Cardiac fibroblast (primary cell): ENCODE results near the gene PFKM.
A peak's percentile ranks its signal among the peaks of the same experiment; 100 is the strongest.

ENCODE experiments used
- DNase-seq, 2 donors: peaks; one replicate each; pipeline versions ENCODE4 v3.0.0 to v3.0.0-alpha.2; 2010; ENCODE audit warnings: low read depth in 2 of 2
- H3K4me3 ChIP-seq, 2 donors: replicated peaks in 1 of 2; 1 replicate in 1 of 2; 2 replicates in 1 of 2; pipeline ENCODE4 v1.5.1; 2011; ENCODE audit warnings: low read depth in 2 of 2, low read length in 2 of 2, mild to moderate bottlenecking in 2 of 2, moderate library complexity in 1 of 2
- CTCF ChIP-seq: IDR thresholded peaks from one replicate; pipeline ENCODE4 v1.5.1; 2011; ENCODE audit warnings: low read depth, mild to moderate bottlenecking, low read length, inconsistent platforms

The PFKM gene

DNA sequence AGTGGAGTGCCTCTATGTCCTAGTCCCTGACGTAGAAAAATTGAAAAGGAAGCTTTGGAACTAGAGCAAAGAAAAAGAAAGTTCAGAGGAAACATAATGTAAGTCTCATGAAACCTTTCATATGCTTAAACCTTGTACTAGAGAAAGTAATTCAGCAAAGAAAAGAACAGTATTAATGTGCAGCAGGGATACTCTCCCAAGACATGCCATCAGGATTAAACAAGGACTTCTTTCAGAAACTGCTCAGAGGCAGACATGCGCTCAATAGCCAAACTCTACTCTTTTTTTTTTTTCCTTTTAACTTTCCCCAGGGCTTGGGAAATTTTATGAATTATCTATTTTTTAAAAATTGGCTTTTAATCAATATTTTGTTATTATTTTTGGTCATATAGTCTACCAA is 45.3 kb downstream of the PFKM start:
- no peak for DNase-seq
- no peak for TF ChIP-seq CTCF
- H3K4me3 ChIP-seq: no peak overlapping the region

GRCh38 chr12:48165089-48165981 is 46.2 kb downstream of the PFKM start:
- peak; percentile 89 for TF ChIP-seq CTCF
- DNase-seq: peak; percentile 74 to 76
- H3K4me3 ChIP-seq: no peak overlapping the region

DNA sequence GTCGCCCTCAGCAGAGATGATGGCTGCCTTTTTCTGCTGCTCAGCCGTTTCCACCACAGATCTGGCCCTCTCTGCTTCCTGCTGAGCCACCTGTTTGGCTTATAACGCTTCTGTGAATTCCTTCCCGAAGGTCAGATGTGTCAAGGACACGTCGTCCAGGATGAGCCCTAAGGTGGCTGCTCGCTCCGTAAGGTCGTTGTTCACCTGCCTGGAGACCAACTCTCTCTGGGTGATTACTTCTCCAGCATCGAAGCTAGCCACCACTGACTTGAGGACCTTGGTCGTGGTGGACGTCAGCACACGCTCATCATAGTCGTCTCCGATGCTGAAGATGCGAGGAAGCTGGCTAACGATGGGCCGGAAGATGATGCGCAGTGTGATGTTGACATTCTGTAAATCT is 49.8 kb downstream of the PFKM start:
- no peak for DNase-seq
- TF ChIP-seq CTCF: no peak
- no peak overlapping the region for H3K4me3 ChIP-seq

GRCh38 chr12:48175613-48176416 is 56.7 kb downstream of the PFKM start:
- no peak for DNase-seq
- H3K4me3 ChIP-seq: no peak overlapping the region

GRCh38 chr12:48176417-48176751 is 57.2 kb downstream of the PFKM start:
- no peak for TF ChIP-seq CTCF
- DNase-seq: no peak
- no peak overlapping the region for H3K4me3 ChIP-seq

More at GRCh38 chr12:48175613-48176416, 56.7 kb downstream of the PFKM start:
- TF ChIP-seq CTCF: no peak

- no peak for DNase-seq
- H3K4me3 ChIP-seq: no peak overlapping the region
- no peak for TF ChIP-seq CTCF
Measured at GRCh38 chr12:48177982-48178381, 58.8 kb downstream of the PFKM start.
